Measurements from ENCODE around the gene RASL11A.

DNA sequence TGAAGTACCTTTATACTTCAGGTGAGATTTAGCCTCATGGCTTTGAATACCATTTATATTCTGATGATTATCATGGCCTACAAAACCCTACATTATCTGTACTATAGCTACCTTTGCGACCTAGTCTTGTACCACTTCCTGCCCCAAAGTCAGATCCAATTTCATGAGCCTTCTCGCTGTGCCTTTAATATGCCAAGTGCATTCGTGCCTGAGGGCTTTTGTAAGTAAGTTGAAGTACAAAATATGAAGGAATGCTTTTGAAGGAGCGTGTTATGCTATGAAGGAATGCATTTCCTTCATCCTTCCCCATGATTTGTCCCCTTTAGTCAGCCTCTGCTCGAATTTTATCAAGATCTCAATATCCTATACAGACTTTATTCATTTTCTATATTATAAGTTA, 9.2 kb upstream of the RASL11A start:
- TF ChIP-seq, protein P1, sequence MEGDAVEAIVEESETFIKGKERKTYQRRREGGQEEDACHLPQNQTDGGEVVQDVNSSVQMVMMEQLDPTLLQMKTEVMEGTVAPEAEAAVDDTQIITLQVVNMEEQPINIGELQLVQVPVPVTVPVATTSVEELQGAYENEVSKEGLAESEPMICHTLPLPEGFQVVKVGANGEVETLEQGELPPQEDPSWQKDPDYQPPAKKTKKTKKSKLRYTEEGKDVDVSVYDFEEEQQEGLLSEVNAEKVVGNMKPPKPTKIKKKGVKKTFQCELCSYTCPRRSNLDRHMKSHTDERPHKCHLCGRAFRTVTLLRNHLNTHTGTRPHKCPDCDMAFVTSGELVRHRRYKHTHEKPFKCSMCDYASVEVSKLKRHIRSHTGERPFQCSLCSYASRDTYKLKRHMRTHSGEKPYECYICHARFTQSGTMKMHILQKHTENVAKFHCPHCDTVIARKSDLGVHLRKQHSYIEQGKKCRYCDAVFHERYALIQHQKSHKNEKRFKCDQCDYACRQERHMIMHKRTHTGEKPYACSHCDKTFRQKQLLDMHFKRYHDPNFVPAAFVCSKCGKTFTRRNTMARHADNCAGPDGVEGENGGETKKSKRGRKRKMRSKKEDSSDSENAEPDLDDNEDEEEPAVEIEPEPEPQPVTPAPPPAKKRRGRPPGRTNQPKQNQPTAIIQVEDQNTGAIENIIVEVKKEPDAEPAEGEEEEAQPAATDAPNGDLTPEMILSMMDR (conservative IDR thresholded peaks at IDR 0.05 in 1 of 2, IDR thresholded peaks at IDR 0.05 in 1 of 2; ENCODE audit: extremely low read depth in 1 of 2, insufficient read depth in 1 of 2, low read depth in 1 of 2, low read length in 2 of 2): no peak
- TF ChIP-seq EZH2 (IDR thresholded peaks at IDR 0.05; ENCODE audit: borderline replicate concordance, low read length): no peak
